PC-3 (cell line): ENCODE data around the gene PRRC2B. TPM values are rescaled to one million over a fixed set of nuclear protein-coding genes. Genes with fewer than 3 reads are reported as not detected.

Source experiments
- ATAC-seq: fragments of 200-7000 bp; cut with Tn5 transposase; 2 replicates; pipeline ENCODE4 v1.9.1; 2020; ENCODE audit warnings: mild to moderate bottlenecking, moderate library complexity
- BruUV-seq: library from RNA; stranded (reverse); fragments of 400-500 nt; replicated peaks from 2 replicates; lab custom pipeline; 2021; lab: Mats Ljungman, UMichigan
- CTCF ChIA-PET: fragments of 300-600 bp; sonication (Branson Sonifier 250); formaldehyde crosslinking; loops from one replicate; lab custom pipeline; 2022; ENCODE audit warnings: antibody characterized with exemption; lab: Charles Lee
- POLR2A ChIA-PET: fragments of 300-600 bp; sonication (Branson Sonifier 250); formaldehyde crosslinking; loops from one replicate; lab custom pipeline; 2022; ENCODE audit warnings: antibody characterized with exemption; ENCODE audit not compliant: unreplicated experiment; lab: Charles Lee
- DNase-seq: peaks from one replicate; pipeline ENCODE4 v3.0.0-alpha.2; 2015
- H2AFZ ChIP-seq: fragments of 300-600 bp; sonication (generic); 2 replicates; pipeline ENCODE4 v1.6.0; 2016; ENCODE audit warnings: antibody characterized with exemption, low read length
- H3F3A ChIP-seq: fragments of 300-600 bp; sonication (generic); one replicate; pipeline ENCODE4 v1.6.0; 2017; ENCODE audit warnings: antibody characterized with exemption, low read length, control low read depth, mild to moderate bottlenecking; ENCODE audit not compliant: unreplicated experiment
- H3K27ac ChIP-seq: fragments of 300-600 bp; sonication (generic); 2 replicates; pipeline ENCODE4 v1.5.1; 2016; ENCODE audit warnings: mild to moderate bottlenecking, low read length
- H3K27me3 ChIP-seq: fragments of 300-600 bp; sonication (generic); 2 replicates; pipeline ENCODE4 v1.6.1; 2016; ENCODE audit warnings: low read length, mixed read lengths
- H3K36me3 ChIP-seq: fragments of 300-600 bp; sonication (generic); 2 replicates; pipeline ENCODE4 v1.6.1; 2016; ENCODE audit warnings: low read depth, mixed run types, low read length, mixed read lengths
- H3K4me1 ChIP-seq: fragments of 300-600 bp; sonication (generic); 2 replicates; pipeline ENCODE4 v1.5.1; 2016; ENCODE audit warnings: low read length; ENCODE audit not compliant: insufficient read depth
- H3K4me2 ChIP-seq: fragments of 300-600 bp; sonication (generic); 2 replicates; pipeline ENCODE4 v1.6.0; 2016; ENCODE audit warnings: low read length
- H3K4me3 ChIP-seq: fragments of 300-600 bp; sonication (generic); 2 replicates; pipeline ENCODE4 v1.5.1; 2016; ENCODE audit warnings: mild to moderate bottlenecking, low read length, mixed read lengths
- H3K79me2 ChIP-seq: fragments of 300-600 bp; sonication (generic); 2 replicates; pipeline ENCODE4 v1.6.1; 2017; ENCODE audit warnings: low read length, mixed read lengths
- H3K9ac ChIP-seq: fragments of 300-600 bp; sonication (generic); 2 replicates; pipeline ENCODE4 v1.6.0; 2016; ENCODE audit warnings: mild to moderate bottlenecking, low read length
- H3K9me2 ChIP-seq: fragments of 300-600 bp; sonication (generic); replicated peaks from 2 replicates; pipeline ENCODE4 v1.6.1; 2016; ENCODE audit warnings: mixed run types, low read length, mixed read lengths
- H3K9me3 ChIP-seq: fragments of 300-600 bp; sonication (generic); 2 replicates; pipeline ENCODE4 v1.6.1; 2016; ENCODE audit warnings: low read length, mixed read lengths
- H4K20me1 ChIP-seq: fragments of 300-600 bp; sonication (generic); 2 replicates; pipeline ENCODE4 v1.6.1; 2016; ENCODE audit warnings: low read length, mixed read lengths
- CTCF ChIP-seq: fragments of 300-600 bp; sonication (generic); conservative IDR thresholded peaks from 2 replicates; pipeline ENCODE4 v1.5.1; 2017; ENCODE audit warnings: antibody characterized with exemption, low read depth, mild to moderate bottlenecking, low read length
- EZH2 ChIP-seq: fragments of 300-600 bp; sonication (generic); IDR thresholded peaks from one replicate; pipeline ENCODE4 v1.6.1; 2017; ENCODE audit warnings: antibody characterized with exemption, mild to moderate bottlenecking, low read length; ENCODE audit not compliant: unreplicated experiment
- EZH2phosphoT487 ChIP-seq: fragments of 300-600 bp; sonication (generic); IDR thresholded peaks from 2 replicates; pipeline ENCODE4 v1.6.1; 2018; ENCODE audit warnings: mild to moderate bottlenecking, antibody characterized with exemption, low read length, borderline replicate concordance
- intact Hi-C: fragments of 100-400 bp; cut with micrococcal nuclease; formaldehyde crosslinking; loops from 2 replicates; pipeline ENCODE4 v1.9.0; 2023
- total RNA-seq: library from RNA; depleted of rRNA; stranded (reverse); fragments of >200 nt; gene quantifications from 2 replicates; pipeline ENCODE4 v1.2.3, GENCODE V29; 2014

Gene PRRC2B
- total RNA-seq, 1 experiment from 2014 or later: 46.9 TPM

- no peaks in the 10 kb centered on the region for H3K79me2 ChIP-seq
Observed at GRCh38 chr9:131476777-131477345, 83.0 kb downstream of the PRRC2B start.

GRCh38 chr9:131477367-131477766, 83.5 kb downstream of the PRRC2B start:
- POLR2A ChIA-PET: no interaction called here
- no peaks in the 10 kb centered on the region for H3K9me3 ChIP-seq
- TF ChIP-seq EZH2: no peak
- no peak for TF ChIP-seq CTCF
- TF ChIP-seq EZH2phosphoT487: no peak
- ATAC-seq (no peak), DNase-seq (no peak)
- intact Hi-C loops: no loop called here
- H3K9me2 ChIP-seq: no peaks in the 10 kb centered on the region
- no peak overlapping the region for H3K4me3 ChIP-seq
- peaks cover 34% of the 10 kb centered on the region for H3K36me3 ChIP-seq
- no peak overlapping the region for H3K9ac ChIP-seq
- H3F3A ChIP-seq: no peaks in the 10 kb centered on the region
- 0 out of 2 replicates have a peak, but pooled peaks cover 3% of the 10 kb centered on the region for H4K20me1 ChIP-seq
- H3K27ac ChIP-seq: no peak overlapping the region
- CTCF ChIA-PET: no interaction called here
- no peaks in the 10 kb centered on the region for H3K79me2 ChIP-seq
- no peak overlapping the region for H3K4me2 ChIP-seq
- no TSS peak for BruUV-seq
- H3K27me3 ChIP-seq: no peaks in the 10 kb centered on the region
- no peak overlapping the region for H2AFZ ChIP-seq
- H3K4me1 ChIP-seq: no peaks in the 10 kb centered on the region

More at GRCh38 chr9:131476777-131477345, 83.0 kb downstream of the PRRC2B start:
- no peak overlapping the region for H3K9ac ChIP-seq
- H3K9me2 ChIP-seq: no peaks in the 10 kb centered on the region
- H3K4me3 ChIP-seq: no peak overlapping the region
- no peaks in the 10 kb centered on the region for H3F3A ChIP-seq
- POLR2A ChIA-PET: no interaction called here
- H4K20me1 ChIP-seq: 0 out of 2 replicates have a peak, but pooled peaks cover 3% of the 10 kb centered on the region
- TF ChIP-seq EZH2phosphoT487 (no peak), EZH2 (no peak), CTCF (no peak)
- H3K4me1 ChIP-seq: no peaks in the 10 kb centered on the region
- H3K4me2 ChIP-seq: no peak overlapping the region
- no peak for DNase-seq
- no TSS peak for BruUV-seq
- no peak for ATAC-seq
- peaks cover 33% of the 10 kb centered on the region for H3K36me3 ChIP-seq
- no peak overlapping the region for H3K27ac ChIP-seq
- H3K27me3 ChIP-seq: no peaks in the 10 kb centered on the region
- CTCF ChIA-PET: no interaction called here
- H2AFZ ChIP-seq: no peak overlapping the region
- intact Hi-C loops: no loop called here
- no peaks in the 10 kb centered on the region for H3K9me3 ChIP-seq

- CTCF ChIA-PET: no interaction called here
Observed at GRCh38 chr9:131477816-131478419, 84.0 kb downstream of the PRRC2B start.

More at GRCh38 chr9:131477816-131478419, 84.0 kb downstream of the PRRC2B start:
- H3K27ac ChIP-seq: no peak overlapping the region
- H2AFZ ChIP-seq: no peak overlapping the region
- POLR2A ChIA-PET: no interaction called here
- no peak for ATAC-seq
- no peaks in the 10 kb centered on the region for H3K4me1 ChIP-seq
- H3K9me3 ChIP-seq: no peaks in the 10 kb centered on the region
- no peak for DNase-seq
- no peaks in the 10 kb centered on the region for H3K79me2 ChIP-seq
- H3K36me3 ChIP-seq: peaks cover 34% of the 10 kb centered on the region
- TF ChIP-seq CTCF: no peak
- no peak for TF ChIP-seq EZH2phosphoT487
- H4K20me1 ChIP-seq: 0 out of 2 replicates have a peak, but pooled peaks cover 3% of the 10 kb centered on the region
- intact Hi-C loops: no loop called here
- H3K4me2 ChIP-seq: no peak overlapping the region
- H3F3A ChIP-seq: no peaks in the 10 kb centered on the region
- no peaks in the 10 kb centered on the region for H3K27me3 ChIP-seq
- BruUV-seq: no TSS peak
- no peaks in the 10 kb centered on the region for H3K9me2 ChIP-seq
- no peak overlapping the region for H3K9ac ChIP-seq
- no peak overlapping the region for H3K4me3 ChIP-seq
